Right lobe of liver (tissue), 4 donors: ENCODE results near the gene CASP5.

Experiments
- POLR2A ChIP-seq: fragments of 450-650 bp; IDR thresholded peaks from one replicate; pipeline ENCODE4 v1.6.1; 2017; ENCODE audit warnings: antibody characterized with exemption, mild to moderate bottlenecking
- TF ChIP-seq, protein P1 (sequence below), 4 donors: fragments of 200-600 bp in 3 of 4; fragments of 450-650 bp in 1 of 4; IDR thresholded peaks; one replicate each; pipeline versions ENCODE4 v1.5.1 to v1.8.0; 2016 to 2022; ENCODE audit warnings: antibody characterized with exemption in 4 of 4, mild to moderate bottlenecking in 2 of 4
- donor health status: DM: no; HTN: no; CAD: no.
- donor health status: DM: no; HTN: no; CAD: no.
- donor health status: DM: no; HTN: yes; CAD: no.

DNA sequence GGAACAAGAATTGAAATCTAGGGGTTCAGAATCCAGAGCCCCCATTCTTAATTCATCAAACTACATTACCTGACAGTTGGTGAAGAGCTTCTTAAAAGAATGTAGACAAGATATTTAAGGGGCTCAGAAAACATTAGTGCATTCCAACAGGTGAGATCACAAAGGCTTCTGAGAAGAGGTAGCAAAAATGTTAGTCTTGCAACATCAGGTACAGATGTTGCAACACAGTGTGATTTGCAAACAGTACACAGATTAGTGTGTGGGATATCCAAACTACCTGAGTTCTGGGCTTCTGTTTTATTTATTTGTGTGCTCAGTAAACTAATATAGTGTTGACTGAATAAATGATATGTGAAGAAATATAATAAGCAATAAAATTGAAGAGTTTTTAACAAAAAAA is 66.4 kb downstream of the CASP5 start:
- TF ChIP-seq POLR2A: no peak
- TF ChIP-seq, protein P1, sequence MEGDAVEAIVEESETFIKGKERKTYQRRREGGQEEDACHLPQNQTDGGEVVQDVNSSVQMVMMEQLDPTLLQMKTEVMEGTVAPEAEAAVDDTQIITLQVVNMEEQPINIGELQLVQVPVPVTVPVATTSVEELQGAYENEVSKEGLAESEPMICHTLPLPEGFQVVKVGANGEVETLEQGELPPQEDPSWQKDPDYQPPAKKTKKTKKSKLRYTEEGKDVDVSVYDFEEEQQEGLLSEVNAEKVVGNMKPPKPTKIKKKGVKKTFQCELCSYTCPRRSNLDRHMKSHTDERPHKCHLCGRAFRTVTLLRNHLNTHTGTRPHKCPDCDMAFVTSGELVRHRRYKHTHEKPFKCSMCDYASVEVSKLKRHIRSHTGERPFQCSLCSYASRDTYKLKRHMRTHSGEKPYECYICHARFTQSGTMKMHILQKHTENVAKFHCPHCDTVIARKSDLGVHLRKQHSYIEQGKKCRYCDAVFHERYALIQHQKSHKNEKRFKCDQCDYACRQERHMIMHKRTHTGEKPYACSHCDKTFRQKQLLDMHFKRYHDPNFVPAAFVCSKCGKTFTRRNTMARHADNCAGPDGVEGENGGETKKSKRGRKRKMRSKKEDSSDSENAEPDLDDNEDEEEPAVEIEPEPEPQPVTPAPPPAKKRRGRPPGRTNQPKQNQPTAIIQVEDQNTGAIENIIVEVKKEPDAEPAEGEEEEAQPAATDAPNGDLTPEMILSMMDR (IDR thresholded peaks at IDR 0.05): no peak
